ENCODE results near the gene SYNPO. TPM values are rescaled to one million over a fixed set of nuclear protein-coding genes. Genes with fewer than 3 reads are reported as not detected.

Gene SYNPO
- total RNA-seq (2022; extraction: Qiagen RNA extraction; ENCODE audit: low read depth): 23.1 to 29.9 TPM (median 28.6 TPM) in 5 replicates

GRCh38 chr5:150640311-150641005 lies at the start of gene SYNPO:
Gene SYNPO (plus strand): TSS chr5:150640660. CDS start chr5:150648276, 7,616 bp downstream.

GRCh38 chr5:150661086-150661485 lies 20.6 kb downstream of the SYNPO start, which contains the start of gene MYOZ3:
Gene MYOZ3 (plus strand): TSS chr5:150661251. CDS start chr5:150662942, 1,691 bp downstream.

GRCh38 chr5:150700594-150701377 lies 60.3 kb downstream of the SYNPO start, which contains the start of gene RBM22:
Gene RBM22 (minus strand): TSS chr5:150701062. CDS start chr5:150700985, 77 bp downstream.

Other genes with a start within 250 kb of the SYNPO start
- gene CD74, start 227.8 kb upstream of the SYNPO start, total RNA-seq (2022; extraction: Qiagen RNA extraction; ENCODE audit: low read depth): 0.12 TPM in 1 of 5 replicates, not detected in the others
- gene RPS14, start 190.9 kb upstream of the SYNPO start, total RNA-seq (2022; extraction: Qiagen RNA extraction; ENCODE audit: low read depth): 2,853 to 3,429 TPM (median 2,971 TPM) in 5 replicates
- 50.4 to 70.1 TPM (median 62.6 TPM) in 5 replicates for gene NDST1, start 132.5 kb upstream of the SYNPO start, total RNA-seq (2022; extraction: Qiagen RNA extraction; ENCODE audit: low read depth)
- gene MYOZ3, start 20.6 kb downstream of the SYNPO start, total RNA-seq (2022; extraction: Qiagen RNA extraction; ENCODE audit: low read depth): 0.06 to 0.22 TPM in 2 of 5 replicates, not detected in the others
- 44.4 to 48.9 TPM (median 47.4 TPM) in 5 replicates for gene RBM22, start 60.4 kb downstream of the SYNPO start, total RNA-seq (2022; extraction: Qiagen RNA extraction; ENCODE audit: low read depth)
- 16.6 to 20.3 TPM (median 18.4 TPM) in 5 replicates for gene DCTN4, start 118.4 kb downstream of the SYNPO start, total RNA-seq (2022; extraction: Qiagen RNA extraction; ENCODE audit: low read depth)
- gene SMIM3, start 138.1 kb downstream of the SYNPO start, total RNA-seq (2022; extraction: Qiagen RNA extraction; ENCODE audit: low read depth): 4.7 to 8.1 TPM (median 6.4 TPM) in 5 replicates
- gene IRGM, start 205.9 kb downstream of the SYNPO start, total RNA-seq (2022; extraction: Qiagen RNA extraction; ENCODE audit: low read depth): 0.08 to 0.34 TPM (median 0.12 TPM) in 3 of 5 replicates, not detected in the others

Data from A549 treated with GW870086 at 1 μM for 4 hours (cell line).